ENCODE results near the gene EMILIN2.

- TF ChIP-seq EP300 (IDR thresholded peaks at IDR 0.05): no peak
- no peak for TF ChIP-seq POLR2AphosphoS5 (IDR thresholded peaks at IDR 0.05)
Measured at GRCh38 chr18:2897448-2898185, 50.8 kb downstream of the EMILIN2 start.
